ENCODE results near the gene ARL6IP5. TPM values are rescaled to one million over a fixed set of nuclear protein-coding genes. Genes with fewer than 3 reads are reported as not detected.
A peak's percentile ranks its signal among the peaks of the same experiment; 100 is the strongest.

The ARL6IP5 gene
- total RNA-seq, 2 experiments from 2014 or later, result 179 to 182 TPM

DNA sequence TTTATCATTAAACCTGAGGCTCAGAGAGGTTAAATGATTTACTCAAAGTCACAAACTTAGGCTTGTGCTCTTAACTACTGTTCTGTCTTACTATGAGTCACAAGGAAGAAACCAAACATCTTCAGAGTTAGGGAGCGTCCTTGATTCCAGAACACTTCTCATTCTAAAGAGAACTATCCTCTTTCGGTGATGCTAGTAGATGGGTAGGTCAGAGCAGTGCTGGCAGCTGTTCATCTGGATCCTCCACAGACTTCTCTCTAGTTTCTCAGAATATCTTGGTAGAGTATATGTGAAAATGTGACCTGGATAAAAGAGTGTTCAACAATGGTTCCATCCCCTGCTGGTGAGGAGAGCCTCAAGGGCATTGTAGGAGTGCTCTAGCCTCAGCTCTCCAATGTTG, 3.3 kb downstream of the ARL6IP5 start:
- peaks cover 65% of the 10 kb centered on the region for H3K4me1 Mint-ChIP-seq
- ChIA-PET POLR2A (interaction anchor here (1.3 to 18.0 kb wide), 5 partner anchors 6 to 37 kb away, joined by 5 to 305 read pairs (median 145); partner anchors contain the start of genes ARL6IP5, TMF1 and UBA3), CTCF (interaction anchor here (1.7 to 2.8 kb wide), 2 partner anchors 36 to 74 kb away, joined by 8 to 17 read pairs; partner anchors contain the start of genes EOGT and TMF1)
- H3K4me3 Mint-ChIP-seq, result peak overlapping the region; percentile 91
- H3K9me3 Mint-ChIP-seq, result no peaks in the 10 kb centered on the region
- H3K36me3 Mint-ChIP-seq (ENCODE audit: low read depth), result peaks cover 62% of the 10 kb centered on the region
- H3K27me3 Mint-ChIP-seq, result no peaks in the 10 kb centered on the region
- H3K27ac Mint-ChIP-seq, result peak overlapping the region; percentile 77
- DNase-seq, result no peak

DNA sequence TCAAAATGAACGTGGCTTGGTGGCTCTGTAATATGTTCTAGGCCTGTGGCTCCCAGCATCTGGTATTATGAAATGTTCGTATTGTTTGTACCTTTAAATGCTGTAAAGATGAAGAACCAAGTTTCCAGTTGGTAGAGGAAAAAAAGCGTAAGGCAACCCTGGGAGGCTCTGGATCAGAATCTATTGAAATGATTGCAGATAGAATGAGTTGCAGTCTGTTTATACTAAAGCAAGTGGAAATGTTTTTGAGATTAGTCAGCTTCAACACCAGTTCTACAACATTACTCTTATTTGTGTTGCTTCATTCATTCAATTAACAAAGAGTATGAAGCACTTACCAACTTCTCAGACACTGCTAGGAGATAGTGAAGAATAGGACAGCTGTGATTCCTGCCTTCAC, 5.3 kb downstream of the ARL6IP5 start:
- peak overlapping the region; percentile 22 for H3K4me3 Mint-ChIP-seq
- no peak for DNase-seq
- H3K27ac Mint-ChIP-seq, result peak overlapping the region; percentile 70
- no peaks in the 10 kb centered on the region for H3K9me3 Mint-ChIP-seq
- POLR2A ChIA-PET, result interaction anchor here (1.0 to 18.0 kb wide), 8 partner anchors 8 to 110 kb away, joined by 3 to 305 read pairs (median 30); partner anchors contain the start of genes ARL6IP5, EOGT, TMF1 and UBA3
- CTCF ChIA-PET, result interaction anchor here (1.2 to 2.1 kb wide), 3 partner anchors 38 to 40 kb away, joined by 4 to 6 read pairs (median 5); partner anchors contain the start of gene TMF1
- H3K27me3 Mint-ChIP-seq, result no peaks in the 10 kb centered on the region
- peaks cover 76% of the 10 kb centered on the region for H3K36me3 Mint-ChIP-seq (ENCODE audit: low read depth)
- H3K4me1 Mint-ChIP-seq, result peaks cover 67% of the 10 kb centered on the region

DNA sequence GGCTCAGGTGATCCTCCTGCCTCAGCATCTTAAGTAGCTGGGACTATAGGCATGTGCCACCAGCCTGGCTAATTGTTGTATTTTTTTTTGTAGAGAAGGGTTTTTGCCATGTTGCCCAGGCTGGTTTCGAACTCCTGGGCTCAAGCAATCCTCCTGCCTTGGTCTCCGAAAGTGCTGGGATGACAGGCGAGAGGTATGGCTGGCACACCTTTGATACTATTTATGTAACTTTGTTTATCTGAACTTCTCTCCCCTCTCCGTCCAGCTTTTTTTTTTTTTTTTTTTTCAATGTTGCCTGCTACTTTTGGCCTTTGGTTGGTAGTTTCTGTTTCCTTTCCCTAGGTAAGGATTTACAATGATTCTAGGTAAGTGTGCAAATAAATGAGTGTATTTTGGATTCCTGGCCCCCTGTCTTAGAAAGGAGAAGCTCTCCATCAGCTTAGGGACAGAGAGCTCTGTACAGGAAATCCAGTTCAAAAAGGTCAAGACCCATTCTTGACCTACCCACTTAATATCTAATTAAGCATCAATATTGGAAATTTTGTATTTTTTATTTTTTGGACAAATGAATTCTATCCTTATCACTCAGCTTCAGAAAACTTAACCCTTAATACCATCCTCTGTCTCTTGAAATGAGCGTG, 6.8 kb downstream of the ARL6IP5 start:
- no peaks in the 10 kb centered on the region for H3K9me3 Mint-ChIP-seq
- ChIA-PET CTCF (interaction anchor here (0.6 to 2.0 kb wide), 9 partner anchors 9 to 78 kb away, joined by 3 to 11 read pairs (median 3); partner anchors contain the start of gene EOGT), POLR2A (interaction anchor here (0.9 to 18.0 kb wide), 12 partner anchors 9 to 113 kb away, joined by 3 to 305 read pairs (median 6); partner anchors contain the start of genes ARL6IP5, EOGT, TMF1 and UBA3)
- H3K27ac Mint-ChIP-seq, result peak overlapping the region; percentile 94
- H3K4me1 Mint-ChIP-seq, result peaks cover 78% of the 10 kb centered on the region
- peak overlapping the region; percentile 58 for H3K4me3 Mint-ChIP-seq
- DNase-seq, result no peak
- H3K36me3 Mint-ChIP-seq (ENCODE audit: low read depth), result peaks cover 76% of the 10 kb centered on the region
- H3K27me3 Mint-ChIP-seq, result no peaks in the 10 kb centered on the region

DNA sequence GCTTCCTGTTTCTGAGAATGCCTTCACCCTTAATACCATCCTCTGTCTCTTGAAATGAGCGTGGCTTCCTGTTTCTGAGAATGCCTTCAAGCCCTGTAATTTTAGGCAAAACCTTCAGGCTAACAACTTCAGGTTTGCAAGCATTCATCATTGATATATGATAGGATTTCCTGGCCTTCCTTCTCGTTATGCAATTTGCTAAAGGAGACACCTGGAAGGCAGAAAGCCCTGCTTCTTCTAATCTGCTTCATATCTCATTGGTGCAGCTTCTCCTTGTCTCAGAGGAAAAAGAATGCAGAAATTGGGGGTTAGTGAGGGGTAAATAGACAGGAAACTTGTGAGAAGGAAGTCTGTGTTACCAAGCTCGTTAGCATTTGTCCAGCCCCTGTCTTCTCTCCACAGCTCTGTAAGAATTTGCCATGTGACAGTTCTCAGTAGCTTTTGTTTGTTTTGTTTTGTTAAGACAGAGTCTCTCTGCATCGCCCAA, 7.3 kb downstream of the ARL6IP5 start:
- Mint-ChIP-seq H3K27me3 (no peaks in the 10 kb centered on the region), H3K4me3 (peak overlapping the region; percentile 58), H3K27ac (peak overlapping the region; percentile 94), H3K9me3 (no peaks in the 10 kb centered on the region), H3K36me3 (ENCODE audit: low read depth) (peaks cover 74% of the 10 kb centered on the region), H3K4me1 (peaks cover 83% of the 10 kb centered on the region)
- DNase-seq, result no peak
- POLR2A ChIA-PET, result interaction anchor here (0.9 to 18.0 kb wide), 12 partner anchors 8 to 113 kb away, joined by 3 to 305 read pairs (median 6); partner anchors contain the start of genes ARL6IP5, EOGT, TMF1 and UBA3
- CTCF ChIA-PET, result interaction anchor here (1.1 to 2.0 kb wide), 8 partner anchors 10 to 78 kb away, joined by 3 to 11 read pairs (median 4); partner anchors contain the start of gene EOGT

DNA sequence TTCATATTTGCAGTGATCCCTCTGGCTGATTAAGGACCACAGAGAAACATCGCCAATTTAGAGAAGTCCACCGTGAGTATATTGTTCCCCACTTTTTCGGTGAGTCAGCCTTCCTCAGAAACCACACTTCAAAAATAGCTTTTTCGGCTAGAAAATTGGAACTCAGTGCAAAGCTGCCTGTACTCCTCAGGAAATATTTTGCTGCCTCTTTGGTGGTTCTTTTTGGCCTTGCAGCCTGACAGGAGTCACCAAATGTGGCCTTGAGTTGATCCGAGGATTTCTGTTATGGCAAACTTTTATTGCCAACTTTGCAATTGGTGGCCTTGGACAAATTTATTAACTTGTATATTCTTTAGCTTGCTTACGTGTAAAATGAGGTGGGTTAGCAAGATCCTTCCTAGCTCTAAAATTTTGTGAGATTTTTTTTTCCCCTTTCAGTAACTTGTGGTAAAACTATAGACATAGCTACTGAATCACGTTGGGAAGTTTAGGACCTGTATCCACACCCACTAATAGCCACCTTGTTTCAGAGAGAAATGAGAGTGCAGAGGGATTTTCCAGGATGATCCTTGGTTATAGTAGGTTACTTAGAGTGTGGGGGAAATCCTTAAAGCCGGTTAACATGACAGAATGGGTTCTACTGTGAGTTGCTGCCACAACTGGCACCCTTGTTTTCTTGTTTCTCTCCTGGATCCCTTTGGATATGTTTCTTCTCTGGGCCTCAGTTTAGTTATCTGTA, 9.9 kb downstream of the ARL6IP5 start:
- Mint-ChIP-seq H3K36me3 (ENCODE audit: low read depth) (peaks cover 70% of the 10 kb centered on the region), H3K4me3 (peak overlapping the region; percentile 58), H3K9me3 (no peaks in the 10 kb centered on the region), H3K27ac (peak overlapping the region; percentile 94), H3K27me3 (no peaks in the 10 kb centered on the region), H3K4me1 (peaks cover 79% of the 10 kb centered on the region)
- DNase-seq, result no peak
- ChIA-PET CTCF (interaction anchor here (0.7 to 2.9 kb wide), 8 partner anchors 9 to 212 kb away, joined by 3 to 15 read pairs (median 3); partner anchors contain the start of genes ARL6IP5 and TMF1), POLR2A (interaction anchor here (1.0 to 18.0 kb wide), 6 partner anchors 8 to 106 kb away, joined by 3 to 305 read pairs (median 92); partner anchors contain the start of genes ARL6IP5, TMF1 and UBA3)

DNA sequence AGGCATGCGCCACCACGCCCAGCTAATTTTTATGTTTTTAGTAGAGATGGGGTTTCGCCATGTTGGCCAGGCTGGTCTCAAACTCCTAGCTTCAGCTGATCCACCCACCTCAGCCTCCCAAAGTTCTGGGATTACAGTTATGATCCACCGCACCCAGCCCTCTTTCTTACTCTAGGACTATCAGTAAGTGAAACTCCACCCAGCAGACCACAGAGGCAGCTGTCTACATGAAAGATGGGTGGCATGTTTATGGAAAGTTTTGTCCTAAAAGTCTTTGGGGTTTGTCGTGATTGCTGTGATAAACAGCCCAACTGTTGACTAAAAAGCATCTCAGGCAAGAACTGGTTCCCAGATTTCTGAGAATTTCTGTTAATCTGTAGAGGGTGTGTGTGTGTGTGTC, 10.9 kb downstream of the ARL6IP5 start:
- CTCF ChIA-PET, result interaction anchor here (1.1 to 2.9 kb wide), 4 partner anchors 10 to 104 kb away, joined by 3 to 15 read pairs (median 6); partner anchors contain the start of genes ARL6IP5 and TMF1
- no peaks in the 10 kb centered on the region for H3K27me3 Mint-ChIP-seq
- peak overlapping the region; percentile 88 for H3K27ac Mint-ChIP-seq
- peaks cover 68% of the 10 kb centered on the region for H3K36me3 Mint-ChIP-seq (ENCODE audit: low read depth)
- H3K9me3 Mint-ChIP-seq, result no peaks in the 10 kb centered on the region
- peak; percentile 42 for DNase-seq
- H3K4me3 Mint-ChIP-seq, result peak overlapping the region; percentile 65
- peaks cover 73% of the 10 kb centered on the region for H3K4me1 Mint-ChIP-seq
- POLR2A ChIA-PET, result interaction anchor here (0.9 to 16.3 kb wide), 5 partner anchors 9 to 82 kb away, joined by 3 to 305 read pairs (median 4); partner anchors contain the start of genes ARL6IP5, EOGT and UBA3

DNA sequence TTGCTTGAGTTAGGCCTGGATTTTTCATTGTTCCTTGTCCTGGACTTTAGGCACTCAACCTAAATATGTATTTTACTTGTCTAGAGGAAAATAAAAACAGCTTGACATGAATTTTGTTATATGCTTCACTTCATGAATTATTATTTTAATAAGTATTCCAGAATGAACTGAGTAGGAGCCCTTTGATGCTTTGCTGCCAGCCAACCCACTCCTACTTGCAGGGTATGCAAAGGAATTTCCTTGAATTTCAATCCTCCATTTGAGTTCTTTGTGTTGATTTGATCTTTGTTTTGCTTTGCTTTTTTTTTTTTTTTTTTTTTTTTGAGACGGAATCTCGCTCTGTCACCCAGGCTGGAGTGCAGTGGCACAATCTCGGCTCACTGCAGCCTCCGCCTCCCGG, 11.6 kb downstream of the ARL6IP5 start:
- Mint-ChIP-seq H3K27ac (peak overlapping the region; percentile 88), H3K36me3 (ENCODE audit: low read depth) (peaks cover 69% of the 10 kb centered on the region), H3K4me3 (peak overlapping the region; percentile 65), H3K27me3 (no peaks in the 10 kb centered on the region), H3K4me1 (peaks cover 72% of the 10 kb centered on the region), H3K9me3 (no peaks in the 10 kb centered on the region)
- DNase-seq, result no peak
- ChIA-PET POLR2A (interaction anchor here (0.9 to 16.3 kb wide), 5 partner anchors 8 to 83 kb away, joined by 3 to 305 read pairs (median 4); partner anchors contain the start of genes ARL6IP5, EOGT and UBA3), CTCF (interaction anchor here (2.2 kb wide), 1 partner anchor 45 kb away, joined by 8 read pairs; the partner anchor contains the start of gene TMF1)

DNA sequence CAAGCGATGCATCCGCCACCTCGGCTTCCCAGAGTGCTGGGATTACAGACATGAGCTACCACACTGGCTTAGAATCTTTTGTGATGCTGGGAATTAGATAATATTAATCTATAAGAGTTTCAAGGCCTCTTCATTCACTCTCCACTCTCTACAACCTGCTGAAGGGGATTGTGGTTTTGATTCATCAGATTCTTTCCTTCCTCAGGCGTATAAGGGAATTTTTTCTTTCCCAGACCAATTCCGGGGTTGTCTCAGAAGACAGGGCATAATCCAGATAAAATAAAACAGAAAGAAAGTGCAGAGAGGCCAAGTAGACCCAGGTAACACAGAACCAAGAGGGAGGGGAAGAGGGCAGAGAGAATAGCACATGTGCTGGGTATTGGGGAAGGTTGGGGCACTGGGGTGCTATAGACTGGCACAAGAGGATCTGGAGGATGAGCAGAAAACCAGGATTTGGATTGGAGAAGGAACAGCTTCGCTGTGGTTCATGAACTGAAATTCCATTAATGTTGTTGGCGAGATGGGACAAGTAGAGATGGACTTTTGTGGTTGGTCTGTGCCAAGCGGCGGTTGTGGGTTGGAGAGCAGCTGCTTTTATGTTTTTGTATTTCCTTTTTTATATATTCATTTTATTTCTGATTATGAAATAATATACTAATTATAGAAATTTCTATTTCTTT, 12.8 kb downstream of the ARL6IP5 start:
- Mint-ChIP-seq H3K27me3 (no peaks in the 10 kb centered on the region), H3K9me3 (no peaks in the 10 kb centered on the region), H3K27ac (peak overlapping the region; percentile 17), H3K36me3 (ENCODE audit: low read depth) (peaks cover 73% of the 10 kb centered on the region), H3K4me1 (peaks cover 68% of the 10 kb centered on the region), H3K4me3 (no peak overlapping the region)
- CTCF ChIA-PET, result interaction anchor here (0.6 to 0.7 kb wide), 2 partner anchors 33 to 92 kb away, joined by 3 to 4 read pairs; no protein-coding TSS in a partner anchor
- POLR2A ChIA-PET, result interaction anchor here (0.6 to 2.9 kb wide), 3 partner anchors 11 to 309 kb away, joined by 3 to 10 read pairs (median 5); partner anchors contain the start of gene ARL6IP5
- DNase-seq, result no peak

DNA sequence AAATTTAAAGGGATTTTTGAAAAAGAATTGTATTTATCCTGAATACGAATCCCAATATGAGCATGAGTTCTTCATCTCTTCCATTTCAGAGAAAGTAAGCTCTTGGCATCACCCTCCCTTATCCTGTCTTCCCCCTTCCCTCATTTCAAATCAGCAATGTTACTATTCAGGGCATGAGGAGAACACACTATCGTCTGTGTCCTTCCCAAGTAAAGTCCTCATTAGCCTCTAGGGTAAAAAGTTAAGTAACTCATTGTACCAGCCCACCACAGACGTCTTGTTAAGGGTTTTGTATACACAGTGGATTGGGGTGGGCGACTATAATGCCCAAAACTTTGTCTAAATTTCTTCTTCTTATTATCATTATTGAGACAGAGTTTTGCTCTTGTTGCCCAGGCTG, 14.8 kb downstream of the ARL6IP5 start:
- H3K4me3 Mint-ChIP-seq, result no peak overlapping the region
- ChIA-PET CTCF (interaction anchor here (0.7 to 1.0 kb wide), 2 partner anchors 17 to 21 kb away, joined by 3 to 4 read pairs; no protein-coding TSS in a partner anchor), POLR2A (interaction anchor here (0.8 to 2.9 kb wide), 6 partner anchors 8 to 101 kb away, joined by 3 to 10 read pairs (median 5); partner anchors contain the start of gene ARL6IP5)
- DNase-seq, result no peak
- H3K27ac Mint-ChIP-seq, result no peak overlapping the region
- H3K36me3 Mint-ChIP-seq (ENCODE audit: low read depth), result peaks cover 76% of the 10 kb centered on the region
- no peaks in the 10 kb centered on the region for H3K27me3 Mint-ChIP-seq
- H3K9me3 Mint-ChIP-seq, result no peaks in the 10 kb centered on the region
- peaks cover 68% of the 10 kb centered on the region for H3K4me1 Mint-ChIP-seq

DNA sequence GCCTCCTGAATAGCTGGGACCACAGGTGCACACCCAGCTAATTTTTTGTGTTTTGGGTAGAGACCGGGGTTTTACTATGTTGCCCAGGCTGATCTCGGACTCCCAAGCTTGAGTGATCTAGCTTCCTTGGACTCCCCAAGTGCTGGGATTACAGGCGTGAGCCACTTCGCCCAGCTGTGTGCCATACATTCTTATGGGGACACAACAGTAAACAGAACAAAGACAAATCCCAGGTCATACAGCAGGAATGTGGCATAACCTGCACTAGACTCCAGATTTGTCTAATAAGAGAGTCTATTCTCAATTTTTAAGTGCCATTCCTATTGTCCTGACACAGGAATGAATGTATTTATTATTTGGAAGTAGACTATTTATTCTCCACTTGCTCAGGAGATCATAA, 17.6 kb downstream of the ARL6IP5 start:
- H3K27ac Mint-ChIP-seq, result no peak overlapping the region
- ChIA-PET CTCF (interaction anchor here (1.2 kb wide), 2 partner anchors 10 to 19 kb away, joined by 3 to 5 read pairs; no protein-coding TSS in a partner anchor), POLR2A (interaction anchor here (0.9 to 1.0 kb wide), 2 partner anchors 9 to 45 kb away, joined by 3 read pairs; no protein-coding TSS in a partner anchor)
- H3K4me1 Mint-ChIP-seq, result peaks cover 51% of the 10 kb centered on the region
- DNase-seq, result no peak
- H3K36me3 Mint-ChIP-seq (ENCODE audit: low read depth), result peaks cover 74% of the 10 kb centered on the region
- H3K9me3 Mint-ChIP-seq, result no peaks in the 10 kb centered on the region
- no peaks in the 10 kb centered on the region for H3K27me3 Mint-ChIP-seq
- H3K4me3 Mint-ChIP-seq, result no peak overlapping the region

DNA sequence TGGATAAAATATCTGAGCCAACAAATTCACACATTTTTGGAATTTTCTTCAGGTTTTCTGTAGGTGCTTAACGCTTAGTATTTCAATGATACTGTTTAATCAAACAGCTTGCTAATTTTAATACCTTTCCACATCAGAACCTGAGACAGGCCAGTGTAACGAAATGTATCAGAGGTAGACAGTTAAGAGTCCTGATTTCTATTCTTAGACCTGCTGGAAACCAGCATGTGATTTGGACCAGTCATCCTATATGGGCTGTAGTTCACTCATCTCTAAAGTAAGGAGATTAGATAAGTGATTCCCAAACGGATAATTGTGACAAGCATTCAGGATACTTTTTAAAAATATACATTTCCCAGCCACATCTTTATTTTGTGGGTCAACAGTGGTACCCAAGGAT, 18.4 kb downstream of the ARL6IP5 start:
- ChIA-PET POLR2A (interaction anchor here (0.9 kb wide), 1 partner anchor 9 kb away, joined by 3 read pairs; no protein-coding TSS in a partner anchor), CTCF (interaction anchor here (6.0 kb wide), 1 partner anchor 18 kb away, joined by 35 read pairs; the partner anchor contains the start of gene LMOD3)
- Mint-ChIP-seq H3K4me3 (no peak overlapping the region), H3K36me3 (ENCODE audit: low read depth) (peaks cover 70% of the 10 kb centered on the region), H3K27ac (no peak overlapping the region), H3K27me3 (no peaks in the 10 kb centered on the region), H3K4me1 (peaks cover 46% of the 10 kb centered on the region), H3K9me3 (no peaks in the 10 kb centered on the region)
- no peak for DNase-seq

All from activated CD4-positive, alpha-beta memory T cell treated with anti-CD3 and anti-CD28 coated beads, Interleukin-2, amount 10 ng/mL, durations not matched to agents 7 days and 5 days (primary cell).